NCI-H524 treated with DMSO at 0.1 percent for 48 hours (cell line): ENCODE data around the gene NMNAT2.
A peak's percentile ranks its signal among the peaks of the same experiment; 100 is the strongest.

Experiments used
- DNase-seq: peaks from one replicate; lab custom pipeline; 2025; lab: John Stamatoyannopoulos, UW

The NMNAT2 gene

GRCh38 chr1:183417772-183418491 lies at the start of gene NMNAT2:
TSS of gene NMNAT2 (minus strand) at chr1:183418380. CDS start at chr1:183418267, 113 bp downstream.
- no peak for DNase-seq

- no peak for DNase-seq
Measured at GRCh38 chr1:183467687-183468086, 49.5 kb upstream of the NMNAT2 start.

GRCh38 chr1:183466781-183467180 lies 48.6 kb upstream of the NMNAT2 start:
- DNase-seq = no peak

- no peak for DNase-seq
Measured at GRCh38 chr1:183463566-183463965, 45.4 kb upstream of the NMNAT2 start.

- DNase-seq = no peak
Measured at GRCh38 chr1:183461350-183461749, 43.2 kb upstream of the NMNAT2 start.

- DNase-seq = no peak
Measured at GRCh38 chr1:183460596-183460995, 42.4 kb upstream of the NMNAT2 start.

GRCh38 chr1:183457449-183457848 lies 39.3 kb upstream of the NMNAT2 start:
- no peak for DNase-seq

GRCh38 chr1:183456826-183457225 lies 38.6 kb upstream of the NMNAT2 start:
- DNase-seq = no peak

- DNase-seq = no peak
Measured at GRCh38 chr1:183454377-183454776, 36.2 kb upstream of the NMNAT2 start.

GRCh38 chr1:183450093-183450492 lies 31.9 kb upstream of the NMNAT2 start:
- no peak for DNase-seq

GRCh38 chr1:183449223-183449770 lies 31.1 kb upstream of the NMNAT2 start:
- no peak for DNase-seq

GRCh38 chr1:183444243-183444642 lies 26.1 kb upstream of the NMNAT2 start:
- DNase-seq = no peak

- DNase-seq = no peak
Measured at GRCh38 chr1:183443466-183443865, 25.3 kb upstream of the NMNAT2 start.

- peak; percentile 44 for DNase-seq
Measured at GRCh38 chr1:183443011-183443410, 24.8 kb upstream of the NMNAT2 start.

GRCh38 chr1:183438060-183438459 lies 19.9 kb upstream of the NMNAT2 start:
- no peak for DNase-seq

GRCh38 chr1:183435497-183435896 lies 17.3 kb upstream of the NMNAT2 start:
- no peak for DNase-seq

- no peak for DNase-seq
Measured at GRCh38 chr1:183433703-183434102, 15.5 kb upstream of the NMNAT2 start.

- DNase-seq = no peak
Measured at GRCh38 chr1:183432548-183432875, 14.3 kb upstream of the NMNAT2 start.

GRCh38 chr1:183431840-183432547 lies 13.8 kb upstream of the NMNAT2 start:
- DNase-seq = no peak

GRCh38 chr1:183427591-183427990 lies 9.4 kb upstream of the NMNAT2 start:
- peak; percentile 31 for DNase-seq

GRCh38 chr1:183424691-183425090 lies 6.5 kb upstream of the NMNAT2 start:
- no peak for DNase-seq

GRCh38 chr1:183423541-183423940 lies 5.4 kb upstream of the NMNAT2 start:
- no peak for DNase-seq

- no peak for DNase-seq
Measured at GRCh38 chr1:183419399-183419798, 1.2 kb upstream of the NMNAT2 start.
